HG03039 (cell line): Measurements from ENCODE around the gene SULT1E1.

ENCODE experiments used
- ATAC-seq: cut with Tn5 transposase; IDR thresholded peaks from one replicate; pipeline ENCODE4 v1.9.1; 2021; ENCODE audit warnings: mild to moderate bottlenecking, moderate library complexity; ENCODE audit not compliant: unreplicated experiment

The SULT1E1 gene

GRCh38 chr4:69860052-69860451 is at the start of gene SULT1E1:
SULT1E1 (minus strand) TSS chr4:69860145; CDS start chr4:69857644, 2,501 bp downstream.
- no peak for ATAC-seq

GRCh38 chr4:69909195-69909594 is 49.2 kb upstream of the SULT1E1 start:
- ATAC-seq: no peak

GRCh38 chr4:69907151-69907550 is 47.2 kb upstream of the SULT1E1 start:
- ATAC-seq: no peak

GRCh38 chr4:69896530-69897116 is 36.7 kb upstream of the SULT1E1 start:
- ATAC-seq: no peak

- ATAC-seq: no peak
Measured at GRCh38 chr4:69894721-69895120, 34.8 kb upstream of the SULT1E1 start.

- ATAC-seq: no peak
Measured at GRCh38 chr4:69894186-69894585, 34.2 kb upstream of the SULT1E1 start.

GRCh38 chr4:69888336-69888735 is 28.4 kb upstream of the SULT1E1 start:
- ATAC-seq: no peak

- no peak for ATAC-seq
Measured at GRCh38 chr4:69882150-69882549, 22.2 kb upstream of the SULT1E1 start.

- ATAC-seq: no peak
Measured at GRCh38 chr4:69881173-69881773, 21.3 kb upstream of the SULT1E1 start.

GRCh38 chr4:69878250-69878649 is 18.3 kb upstream of the SULT1E1 start:
- ATAC-seq: no peak

- ATAC-seq: no peak
Measured at GRCh38 chr4:69877453-69877852, 17.5 kb upstream of the SULT1E1 start.

- no peak for ATAC-seq
Measured at GRCh38 chr4:69876071-69876470, 16.1 kb upstream of the SULT1E1 start.

- no peak for ATAC-seq
Measured at GRCh38 chr4:69875576-69875975, 15.6 kb upstream of the SULT1E1 start.

GRCh38 chr4:69874507-69874906 is 14.6 kb upstream of the SULT1E1 start:
- ATAC-seq: no peak

GRCh38 chr4:69861756-69862155 is 1.8 kb upstream of the SULT1E1 start:
- ATAC-seq: no peak

GRCh38 chr4:69860521-69861298 is 765 bp upstream of the SULT1E1 start:
- ATAC-seq: no peak

- ATAC-seq: no peak
Measured at GRCh38 chr4:69859140-69859685, 732 bp downstream of the SULT1E1 start.

GRCh38 chr4:69858690-69859089 is 1.3 kb downstream of the SULT1E1 start:
- no peak for ATAC-seq

- no peak for ATAC-seq
Measured at GRCh38 chr4:69855822-69856221, 4.1 kb downstream of the SULT1E1 start.

GRCh38 chr4:69849969-69850368 is 10.0 kb downstream of the SULT1E1 start:
- peak; percentile 80 for ATAC-seq

- ATAC-seq: no peak
Measured at GRCh38 chr4:69849297-69849696, 10.6 kb downstream of the SULT1E1 start.

- peak; percentile 37 for ATAC-seq
Measured at GRCh38 chr4:69848028-69848427, 11.9 kb downstream of the SULT1E1 start.
